Suppressor macrophage treated with lipopolysaccharide for 4 hours (primary cell): Measurements from ENCODE around the gene NLRP14.

Source experiments
- DNase-seq: peaks from one replicate; pipeline ENCODE4 v3.0.0-alpha.2; 2020

The NLRP14 gene

DNA sequence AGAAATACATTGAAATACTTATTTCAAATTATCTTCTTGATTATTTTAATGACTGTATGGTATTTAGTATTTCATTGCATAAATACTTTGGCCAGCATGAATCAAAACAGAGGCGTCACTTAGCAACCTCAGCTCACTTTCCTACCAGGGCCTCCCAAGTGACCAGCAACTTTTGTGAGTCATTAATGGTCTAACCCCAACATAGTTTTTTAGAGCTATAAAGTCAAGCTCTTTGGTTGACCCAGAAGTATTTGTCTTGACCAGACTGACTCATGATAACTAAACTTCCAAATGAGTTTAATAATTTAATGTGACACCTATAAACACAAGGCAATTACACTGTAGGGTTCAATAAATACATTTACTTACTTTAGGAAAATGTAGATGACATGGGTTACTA lies 40.6 kb downstream of the NLRP14 start:
- DNase-seq = no peak

GRCh38 chr11:7062534-7062933 lies 42.3 kb downstream of the NLRP14 start:
- no peak for DNase-seq

DNA sequence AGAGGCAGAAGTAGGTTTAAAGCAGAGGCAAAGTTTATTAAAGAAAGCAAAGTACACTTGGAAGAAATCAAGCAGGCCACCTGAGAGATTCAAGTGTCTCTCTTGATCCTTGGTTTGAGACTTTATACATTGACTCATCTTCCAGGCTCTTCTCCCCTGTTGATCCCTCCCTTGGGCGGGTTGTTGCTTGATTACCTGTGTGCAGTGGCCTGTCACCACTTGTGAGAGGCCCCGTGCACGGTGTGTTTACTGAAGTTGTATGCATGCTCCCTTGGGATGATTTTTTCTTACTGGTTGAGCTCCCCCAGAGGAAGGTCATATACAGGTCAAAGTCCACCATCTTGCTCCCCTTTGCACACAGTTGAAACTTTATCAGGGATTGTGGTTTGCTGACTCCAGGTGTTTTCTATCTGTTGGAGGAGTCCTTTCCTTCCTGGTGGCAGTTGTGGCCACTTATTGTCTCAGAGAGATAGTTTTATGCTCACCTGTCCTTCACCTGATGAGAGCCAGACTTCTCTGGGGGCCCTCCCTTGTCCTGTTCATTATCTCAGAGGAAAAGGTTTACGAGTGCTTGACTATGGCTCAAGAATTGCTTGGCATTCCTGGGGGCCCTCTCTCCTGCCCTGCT lies 52.2 kb downstream of the NLRP14 start:
- no peak for DNase-seq

GRCh38 chr11:7077101-7077500 lies 56.8 kb downstream of the NLRP14 start:
- DNase-seq = no peak

GRCh38 chr11:7079545-7080135 lies 59.4 kb downstream of the NLRP14 start:
- no peak for DNase-seq

GRCh38 chr11:7080900-7081299 lies 60.6 kb downstream of the NLRP14 start:
- no peak for DNase-seq

GRCh38 chr11:7081441-7081840 lies 61.2 kb downstream of the NLRP14 start:
- no peak for DNase-seq

DNA sequence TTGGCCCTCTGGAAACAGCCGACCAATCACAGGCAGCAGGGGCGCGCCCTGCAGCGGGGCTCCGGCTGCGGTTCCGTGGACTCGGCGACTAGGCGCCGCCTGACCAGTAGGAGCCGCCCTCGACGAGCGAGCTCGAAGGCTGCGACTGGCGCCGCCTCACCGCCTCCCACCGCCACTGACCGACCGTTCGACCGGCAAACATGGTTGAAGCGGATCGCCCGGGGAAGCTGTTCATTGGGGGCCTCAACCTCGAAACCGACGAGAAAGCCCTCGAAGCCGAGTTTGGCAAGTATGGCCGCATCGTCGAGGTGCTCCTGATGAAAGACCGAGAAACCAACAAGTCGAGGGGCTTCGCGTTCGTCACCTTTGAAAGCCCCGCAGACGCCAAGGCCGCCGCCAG lies 68.6 kb downstream of the NLRP14 start, which contains the start of gene RBMXL2:
Gene RBMXL2, plus strand, starts transcription at position 78 of the 400 bp plus-strand sequence. Its CDS starts 123 bp downstream, at position 201.
- no peak for DNase-seq

DNA sequence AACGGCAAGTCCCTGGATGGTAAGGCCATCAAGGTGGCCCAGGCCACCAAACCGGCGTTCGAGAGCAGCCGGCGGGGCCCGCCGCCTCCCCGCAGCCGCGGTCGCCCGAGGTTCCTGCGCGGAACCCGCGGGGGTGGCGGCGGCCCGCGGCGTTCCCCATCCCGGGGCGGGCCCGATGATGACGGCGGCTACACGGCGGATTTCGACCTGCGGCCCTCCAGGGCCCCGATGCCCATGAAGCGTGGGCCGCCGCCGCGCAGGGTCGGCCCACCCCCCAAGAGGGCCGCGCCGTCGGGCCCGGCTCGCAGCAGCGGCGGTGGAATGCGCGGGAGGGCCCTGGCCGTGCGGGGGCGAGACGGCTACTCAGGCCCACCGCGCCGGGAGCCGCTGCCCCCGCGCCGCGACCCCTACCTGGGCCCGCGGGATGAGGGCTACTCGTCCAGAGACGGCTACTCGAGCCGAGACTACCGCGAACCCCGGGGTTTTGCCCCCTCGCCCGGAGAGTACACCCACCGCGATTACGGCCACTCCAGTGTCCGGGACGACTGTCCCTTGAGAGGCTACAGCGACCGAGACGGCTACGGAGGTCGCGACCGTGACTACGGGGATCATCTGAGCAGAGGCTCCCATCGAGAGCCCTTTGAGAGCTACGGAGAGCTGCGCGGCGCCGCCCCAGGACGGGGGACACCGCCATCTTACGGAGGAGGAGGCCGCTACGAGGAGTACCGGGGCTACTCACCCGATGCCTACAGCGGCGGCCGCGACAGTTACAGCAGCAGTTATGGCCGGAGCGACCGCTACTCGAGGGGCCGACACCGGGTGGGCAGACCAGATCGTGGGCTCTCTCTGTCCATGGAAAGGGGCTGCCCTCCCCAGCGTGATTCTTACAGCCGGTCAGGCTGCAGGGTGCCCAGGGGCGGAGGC lies 69.3 kb downstream of the NLRP14 start:
- DNase-seq = no peak

GRCh38 chr11:7098235-7098832 lies 78.1 kb downstream of the NLRP14 start:
- peak; percentile 69 for DNase-seq

DNA sequence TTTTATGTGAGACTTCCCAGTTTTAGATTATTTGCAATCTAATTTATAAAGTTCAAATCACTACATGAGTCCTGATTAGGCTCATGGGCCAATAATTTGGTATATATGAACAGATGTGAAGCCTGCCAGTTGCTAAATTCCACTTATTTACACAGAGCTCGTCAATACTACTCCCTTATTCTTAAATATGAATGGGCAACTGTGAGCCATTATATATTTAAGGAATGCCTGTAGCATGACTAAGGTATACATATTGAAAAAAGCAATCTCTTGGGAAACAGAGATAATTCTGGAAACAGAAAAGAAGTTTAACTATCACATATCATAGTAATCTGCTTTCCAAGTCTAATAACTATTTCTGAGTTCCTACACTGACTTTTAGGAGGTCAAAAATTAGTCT lies 95.5 kb downstream of the NLRP14 start:
- no peak for DNase-seq

DNA sequence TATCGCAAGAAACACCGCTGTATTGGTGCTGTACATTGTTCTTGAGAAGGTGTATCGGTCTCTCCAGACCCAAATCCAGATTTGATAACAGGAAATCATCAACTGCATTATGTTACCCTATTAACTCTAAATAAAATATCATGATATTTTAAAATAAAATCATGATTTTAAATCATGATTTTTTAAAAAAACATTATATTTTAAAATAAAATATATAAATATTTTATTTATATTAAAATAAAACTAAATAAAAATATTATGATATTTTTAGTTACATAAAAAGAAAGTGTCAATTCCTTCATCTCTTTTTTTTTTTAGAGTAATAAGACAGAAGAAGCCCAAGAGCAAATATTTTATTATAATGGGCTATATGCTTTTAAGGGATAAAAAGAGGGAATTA lies 96.1 kb downstream of the NLRP14 start:
- no peak for DNase-seq
